Activated CD4-positive, CD25-positive, alpha-beta regulatory T cell treated with anti-CD3 and anti-CD28 coated beads, Interleukin-2, amount 50 U/mL, for 24 hours (primary cell): ENCODE measurements around the gene SP6.

Source experiments
- ATAC-seq, 2 donors: fragments of 150-1000 bp; cut with Tn5 transposase; one replicate each; pipeline ENCODE4 v1.10.0; 2021; ENCODE audit warnings: mild to moderate bottlenecking in 1 of 2, moderate library complexity in 1 of 2

The SP6 gene

GRCh38 chr17:47810200-47810821 is 40.7 kb downstream of the SP6 start:
- peak; percentile 92 to 93 for ATAC-seq

- ATAC-seq: no peak
Observed at GRCh38 chr17:47808830-47809480, 42.0 kb downstream of the SP6 start.

GRCh38 chr17:47808036-47808829 is 42.7 kb downstream of the SP6 start:
- ATAC-seq: no peak

- ATAC-seq: no peak
Observed at GRCh38 chr17:47807421-47807820, 43.5 kb downstream of the SP6 start.

- ATAC-seq: no peak
Observed at GRCh38 chr17:47806913-47807255, 44.1 kb downstream of the SP6 start.

- ATAC-seq: no peak
Observed at GRCh38 chr17:47806026-47806912, 44.7 kb downstream of the SP6 start.

- no peak for ATAC-seq
Observed at GRCh38 chr17:47804461-47804860, 46.5 kb downstream of the SP6 start.

GRCh38 chr17:47803751-47804150 is 47.2 kb downstream of the SP6 start:
- ATAC-seq: no peak

- ATAC-seq: no peak
Observed at GRCh38 chr17:47803201-47803600, 47.8 kb downstream of the SP6 start.

- peak; percentile 88 to 90 for ATAC-seq
Observed at GRCh38 chr17:47802341-47803022, 48.5 kb downstream of the SP6 start.

GRCh38 chr17:47801906-47802305 is 49.1 kb downstream of the SP6 start:
- no peak for ATAC-seq

GRCh38 chr17:47801176-47801765 is 49.7 kb downstream of the SP6 start:
- ATAC-seq: no peak

- no peak for ATAC-seq
Observed at GRCh38 chr17:47800686-47801085, 50.3 kb downstream of the SP6 start.

GRCh38 chr17:47797797-47798196 is 53.2 kb downstream of the SP6 start:
- no peak for ATAC-seq
